NCI-H2107 treated with DMSO at 0.1 percent for 48 hours (cell line): ENCODE measurements around the gene TXNRD1.

Experiments used
- DNase-seq: peaks from one replicate; lab custom pipeline; 2025; ENCODE audit not compliant: unreplicated experiment; lab: John Stamatoyannopoulos, UW

Gene TXNRD1

GRCh38 chr12:104347374-104348075 lies 131.9 kb downstream of the TXNRD1 start:
- no peak for DNase-seq

GRCh38 chr12:104348283-104348993 lies 132.9 kb downstream of the TXNRD1 start:
- DNase-seq: no peak

- DNase-seq: no peak
Measured at GRCh38 chr12:104348994-104349494, 133.5 kb downstream of the TXNRD1 start.

- DNase-seq: no peak
Measured at GRCh38 chr12:104350211-104351056, 134.9 kb downstream of the TXNRD1 start.

GRCh38 chr12:104351057-104351983 lies 135.7 kb downstream of the TXNRD1 start:
- peak; percentile 33 for DNase-seq

GRCh38 chr12:104352106-104352713 lies 136.6 kb downstream of the TXNRD1 start:
- DNase-seq: no peak

- DNase-seq: no peak
Measured at GRCh38 chr12:104353012-104353981, 137.7 kb downstream of the TXNRD1 start.

GRCh38 chr12:104354167-104354867 lies 138.7 kb downstream of the TXNRD1 start:
- DNase-seq: no peak

- no peak for DNase-seq
Measured at GRCh38 chr12:104354868-104355570, 139.4 kb downstream of the TXNRD1 start.

GRCh38 chr12:104355630-104356029 lies 140.1 kb downstream of the TXNRD1 start:
- DNase-seq: no peak

GRCh38 chr12:104356231-104357115 lies 140.9 kb downstream of the TXNRD1 start:
- DNase-seq: no peak

GRCh38 chr12:104357421-104357952 lies 141.9 kb downstream of the TXNRD1 start:
- DNase-seq: no peak

GRCh38 chr12:104358353-104359003 lies 142.9 kb downstream of the TXNRD1 start:
- DNase-seq: peak; percentile 73

- no peak for DNase-seq
Measured at GRCh38 chr12:104359216-104359615, 143.6 kb downstream of the TXNRD1 start.

- DNase-seq: no peak
Measured at GRCh38 chr12:104360157-104360556, 144.6 kb downstream of the TXNRD1 start.
